SJSA1 (cell line): ENCODE data around the gene PSMF1. TPM values are rescaled to one million over a fixed set of nuclear protein-coding genes. Genes with fewer than 3 reads are reported as not detected.

ENCODE experiments used
- DNase-seq, 2 experiments: peaks; one replicate each; pipeline ENCODE4 v3.0.0-alpha.2; 2015 to 2020; ENCODE audit warnings: low spot score in 2 of 2, low read depth in 1 of 2
- H3K27ac ChIP-seq: fragments of 250-450 bp; sonication (Bioruptor Pico); 2 replicates; pipeline ENCODE4 v1.5.1; 2020; ENCODE audit warnings: mild to moderate bottlenecking, moderate library complexity
- H3K27me3 ChIP-seq: fragments of 250-450 bp; sonication (Bioruptor Pico); replicated peaks from 2 replicates; pipeline ENCODE4 v1.5.1; 2020; ENCODE audit warnings: mild to moderate bottlenecking, moderate library complexity
- H3K36me3 ChIP-seq: fragments of 250-450 bp; sonication (Bioruptor Pico); 2 replicates; pipeline ENCODE4 v1.5.1; 2020; ENCODE audit warnings: mild to moderate bottlenecking
- H3K4me1 ChIP-seq: fragments of 250-450 bp; sonication (Bioruptor Pico); replicated peaks from 2 replicates; pipeline ENCODE4 v1.6.1; 2021; ENCODE audit warnings: mild to moderate bottlenecking
- H3K4me3 ChIP-seq: fragments of 250-450 bp; sonication (Bioruptor Pico); 2 replicates; pipeline ENCODE4 v1.5.1; 2020; ENCODE audit warnings: mild to moderate bottlenecking
- H3K9me3 ChIP-seq: fragments of 250-450 bp; sonication (Bioruptor Pico); replicated peaks from 2 replicates; pipeline ENCODE4 v1.5.1; 2020; ENCODE audit warnings: mild to moderate bottlenecking
- total RNA-seq: library from RNA; depleted of rRNA; stranded (reverse); fragments of >200 nt; shearing (Covaris generic); gene quantifications from 2 replicates; pipeline ENCODE4 v1.2.3, GENCODE V29; 2014; rRNA removed

The PSMF1 gene
- 81.0 and 130 TPM in 2 replicates for total RNA-seq

- Histone ChIP-seq H3K9me3 (no peaks in the 10 kb centered on the region), H3K36me3 (peaks cover 26% of the 10 kb centered on the region), H3K27ac (peak within 1 kb of the TSS; percentile 31), H3K4me3 (peak within 1 kb of the TSS; percentile 86), H3K27me3 (no peaks in the 10 kb centered on the region), H3K4me1 (peaks cover 34% of the 10 kb centered on the region)
- DNase-seq = peak; percentile 86 to 91
Measured at GRCh38 chr20:1118336-1119127, at the start of gene PSMF1. Gene PSMF1 (plus strand): TSS chr20:1118602. CDS start chr20:1118774, 172 bp downstream.

GRCh38 chr20:1072258-1072657 lies 46.1 kb upstream of the PSMF1 start:
- Histone ChIP-seq H3K4me3 (no peak overlapping the region), H3K27me3 (no peaks in the 10 kb centered on the region; the same call in 1 of the 2 replicates), H3K4me1 (no peaks in the 10 kb centered on the region), H3K9me3 (no peaks in the 10 kb centered on the region; the same call in 1 of the 2 replicates), H3K27ac (no peak overlapping the region), H3K36me3 (no peaks in the 10 kb centered on the region)
- no peak for DNase-seq

- Histone ChIP-seq H3K4me1 (no peaks in the 10 kb centered on the region), H3K27ac (no peak overlapping the region), H3K36me3 (no peaks in the 10 kb centered on the region), H3K9me3 (no peaks in the 10 kb centered on the region), H3K27me3 (no peaks in the 10 kb centered on the region), H3K4me3 (no peak overlapping the region)
- DNase-seq = no peak
Measured at GRCh38 chr20:1075616-1076015, 42.8 kb upstream of the PSMF1 start.

GRCh38 chr20:1081891-1082290 lies 36.5 kb upstream of the PSMF1 start:
- Histone ChIP-seq H3K36me3 (no peaks in the 10 kb centered on the region), H3K4me3 (no peak overlapping the region), H3K27ac (no peak overlapping the region), H3K4me1 (no peaks in the 10 kb centered on the region), H3K9me3 (no peaks in the 10 kb centered on the region), H3K27me3 (no peaks in the 10 kb centered on the region)
- no peak for DNase-seq

- Histone ChIP-seq H3K4me1 (no peaks in the 10 kb centered on the region), H3K27ac (no peak overlapping the region), H3K36me3 (no peaks in the 10 kb centered on the region), H3K4me3 (no peak overlapping the region), H3K27me3 (no peaks in the 10 kb centered on the region), H3K9me3 (no peaks in the 10 kb centered on the region)
- DNase-seq = no peak
Measured at GRCh38 chr20:1083431-1084080, 34.8 kb upstream of the PSMF1 start.

GRCh38 chr20:1085492-1086276 lies 32.7 kb upstream of the PSMF1 start:
- no peaks in the 10 kb centered on the region for H3K36me3 ChIP-seq
- no peak for DNase-seq
- no peak overlapping the region for H3K27ac ChIP-seq
- H3K4me3 ChIP-seq = no peak overlapping the region
- H3K27me3 ChIP-seq = no peaks in the 10 kb centered on the region
- H3K4me1 ChIP-seq = no peaks in the 10 kb centered on the region
- 0 out of 2 replicates have a peak, but pooled peaks cover 3% of the 10 kb centered on the region for H3K9me3 ChIP-seq

DNA sequence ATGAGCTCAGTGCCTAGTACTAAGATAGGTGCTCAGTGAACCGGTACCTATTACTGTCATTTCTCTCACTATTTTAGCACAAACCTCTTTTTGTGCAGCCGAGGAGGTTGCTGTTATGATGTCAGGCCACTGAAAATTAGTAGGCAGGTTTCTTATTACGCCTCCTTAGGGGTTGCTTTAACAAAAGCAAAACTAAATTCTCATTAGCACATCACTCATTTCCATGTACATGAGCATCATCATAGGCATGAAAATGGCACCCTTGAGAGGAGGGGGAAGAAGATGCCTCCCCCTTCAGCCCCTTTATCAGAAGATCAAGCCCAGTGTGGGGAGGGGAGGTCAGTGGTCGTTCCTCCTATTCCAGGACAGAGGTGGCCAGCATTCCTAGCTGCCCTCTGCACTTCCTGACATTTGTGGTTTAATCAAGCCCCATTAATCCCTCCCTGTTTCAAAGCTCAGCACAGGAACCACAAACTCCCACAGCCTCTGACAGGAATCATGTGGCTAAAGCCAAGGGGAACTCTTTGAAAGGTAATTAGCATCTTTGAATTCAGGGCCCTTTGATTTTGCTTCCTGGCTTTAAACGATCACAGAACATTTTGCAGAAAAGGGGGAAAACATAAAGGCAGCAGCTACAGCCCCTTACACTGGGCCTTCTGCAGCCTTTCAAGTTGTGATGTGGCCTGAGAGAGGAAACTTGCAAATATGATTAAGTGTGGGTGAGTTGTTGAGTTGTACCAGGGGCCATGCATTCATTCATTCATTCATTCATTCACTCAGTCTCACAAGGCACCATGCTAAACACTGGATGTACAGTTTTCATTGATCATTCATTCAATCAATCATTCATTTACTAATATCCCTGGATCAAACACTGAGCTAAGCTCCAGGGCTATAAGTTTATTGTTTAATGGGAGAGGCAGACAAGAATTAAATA lies 31.9 kb upstream of the PSMF1 start:
- no peak for DNase-seq
- Histone ChIP-seq H3K4me1 (no peaks in the 10 kb centered on the region), H3K27ac (no peak overlapping the region), H3K4me3 (no peak overlapping the region), H3K36me3 (no peaks in the 10 kb centered on the region), H3K27me3 (no peaks in the 10 kb centered on the region), H3K9me3 (0 out of 2 replicates have a peak, but pooled peaks cover 3% of the 10 kb centered on the region)

DNA sequence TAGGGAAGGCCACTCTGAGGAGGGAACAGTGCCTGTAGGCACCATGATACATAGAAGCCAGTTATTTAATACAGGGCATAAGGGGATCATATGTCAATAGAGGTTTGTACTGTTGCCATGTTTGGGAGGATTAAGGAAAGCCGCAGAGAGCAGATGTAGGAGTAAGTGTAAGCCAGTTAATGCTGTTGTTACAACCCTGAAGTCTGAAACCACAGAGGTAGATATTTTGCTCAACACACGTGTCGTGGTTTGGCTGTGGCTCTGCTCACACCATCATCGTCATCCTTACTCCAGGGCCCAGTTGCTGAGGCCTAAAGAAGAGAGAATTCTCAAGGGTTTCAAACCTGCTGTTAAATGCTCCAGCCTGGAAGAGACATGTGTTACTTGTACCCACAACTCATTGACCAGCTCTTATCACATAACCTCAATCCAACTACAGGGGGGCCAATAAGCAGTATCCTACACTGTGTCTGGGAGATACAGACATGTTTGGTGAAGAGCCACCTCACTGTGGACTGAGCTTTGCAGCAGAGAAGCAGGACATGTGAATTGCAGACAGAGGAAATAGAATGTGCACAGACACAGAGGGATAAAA lies 31.0 kb upstream of the PSMF1 start:
- Histone ChIP-seq H3K4me1 (no peaks in the 10 kb centered on the region), H3K27ac (no peak overlapping the region), H3K9me3 (0 out of 2 replicates have a peak, but pooled peaks cover 3% of the 10 kb centered on the region), H3K36me3 (no peaks in the 10 kb centered on the region), H3K27me3 (no peaks in the 10 kb centered on the region), H3K4me3 (no peak overlapping the region)
- no peak for DNase-seq

- no peak overlapping the region for H3K4me3 ChIP-seq
- H3K9me3 ChIP-seq = no peaks in the 10 kb centered on the region
- H3K27me3 ChIP-seq = no peaks in the 10 kb centered on the region
- no peaks in the 10 kb centered on the region for H3K4me1 ChIP-seq
- no peak overlapping the region for H3K27ac ChIP-seq
- no peaks in the 10 kb centered on the region for H3K36me3 ChIP-seq
- DNase-seq = no peak
Measured at GRCh38 chr20:1094751-1095150, 23.7 kb upstream of the PSMF1 start.

- H3K4me3 ChIP-seq = no peak overlapping the region
- H3K4me1 ChIP-seq = no peaks in the 10 kb centered on the region
- H3K36me3 ChIP-seq = no peaks in the 10 kb centered on the region
- no peak for DNase-seq
- H3K27me3 ChIP-seq = no peaks in the 10 kb centered on the region
- H3K27ac ChIP-seq = no peak overlapping the region
- no peaks in the 10 kb centered on the region for H3K9me3 ChIP-seq
Measured at GRCh38 chr20:1101533-1101932, 16.9 kb upstream of the PSMF1 start.

- Histone ChIP-seq H3K27me3 (no peaks in the 10 kb centered on the region), H3K36me3 (no peaks in the 10 kb centered on the region), H3K9me3 (no peaks in the 10 kb centered on the region), H3K27ac (no peak overlapping the region), H3K4me1 (no peaks in the 10 kb centered on the region), H3K4me3 (no peak overlapping the region)
- DNase-seq = no peak
Measured at GRCh38 chr20:1102016-1102415, 16.4 kb upstream of the PSMF1 start.

DNA sequence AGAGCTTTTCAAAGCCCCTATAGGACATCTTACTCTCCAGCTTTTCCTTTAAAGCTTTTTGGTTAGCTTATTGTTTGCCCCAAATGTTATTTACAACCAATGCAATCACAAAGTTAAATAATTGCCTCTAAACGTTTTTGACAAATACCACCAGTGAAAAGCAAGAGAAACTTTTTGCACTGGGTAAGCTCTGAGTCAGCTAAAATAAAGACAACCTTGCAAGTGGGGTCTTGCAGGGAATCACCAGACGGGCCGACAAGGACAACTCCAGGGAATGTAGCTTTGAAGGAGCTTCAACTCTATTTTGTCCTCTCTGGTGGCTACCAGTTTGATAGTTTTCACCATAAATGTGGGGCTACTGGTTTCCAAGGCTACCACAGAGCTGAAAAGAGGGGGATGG lies 14.7 kb upstream of the PSMF1 start:
- Histone ChIP-seq H3K27me3 (no peaks in the 10 kb centered on the region), H3K4me3 (no peak overlapping the region), H3K9me3 (no peaks in the 10 kb centered on the region), H3K36me3 (no peaks in the 10 kb centered on the region), H3K27ac (no peak overlapping the region), H3K4me1 (no peaks in the 10 kb centered on the region)
- DNase-seq = no peak
